G401 (cell line): ENCODE results near the gene ADAM8. TPM values are rescaled to one million over a fixed set of nuclear protein-coding genes. Genes with fewer than 3 reads are reported as not detected.

Experiments
- DNase-seq: peaks from one replicate; pipeline ENCODE4 v3.0.0-alpha.2; 2015; ENCODE audit warnings: low spot score
- in situ Hi-C: cut with HindIII; loops from 2 replicates; pipeline ENCODE4 v1.10.0; 2016; ENCODE audit warnings: low sequenced_read_pairs, mixed read lengths
- total RNA-seq: library from RNA; depleted of rRNA; stranded (reverse); fragments of >200 nt; shearing (Covaris generic); gene quantifications from 2 replicates; pipeline ENCODE4 v1.2.3, GENCODE V29; 2014

ADAM8 gene
- total RNA-seq, 1 experiment from 2014 or later: 0.68 TPM

DNA sequence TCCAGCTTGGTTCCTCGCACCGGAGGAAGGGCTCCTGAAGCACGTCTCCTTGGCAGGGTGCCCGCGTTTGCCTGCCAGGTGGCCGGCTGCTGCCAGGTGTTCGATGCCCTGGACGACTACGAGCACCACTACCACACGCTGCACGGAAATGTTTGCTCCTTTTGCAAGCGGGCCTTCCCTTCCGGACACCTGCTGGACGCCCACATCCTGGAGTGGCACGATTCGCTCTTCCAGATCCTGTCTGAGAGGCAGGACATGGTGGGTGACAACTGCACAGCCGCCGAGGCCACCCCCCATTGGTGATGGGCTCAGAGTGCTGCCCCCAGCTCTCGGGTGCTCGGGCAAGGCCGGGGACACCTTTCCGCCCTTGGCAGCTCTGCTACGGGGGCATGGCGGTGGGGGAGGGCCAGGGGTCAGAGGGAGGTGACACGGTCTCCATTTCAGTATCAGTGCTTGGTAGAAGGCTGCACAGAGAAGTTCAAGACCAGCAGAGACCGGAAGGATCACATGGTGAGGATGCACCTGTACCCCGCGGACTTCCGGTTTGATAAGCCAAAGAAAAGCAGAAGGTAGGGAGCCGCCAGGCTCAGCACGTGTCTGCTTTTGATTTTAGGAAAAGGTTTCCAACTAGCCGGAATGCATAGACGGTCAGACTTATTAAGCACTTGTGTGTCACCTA is 33.2 kb upstream of the ADAM8 start:
- in situ Hi-C loops: no loop called here
- DNase-seq: no peak

DNA sequence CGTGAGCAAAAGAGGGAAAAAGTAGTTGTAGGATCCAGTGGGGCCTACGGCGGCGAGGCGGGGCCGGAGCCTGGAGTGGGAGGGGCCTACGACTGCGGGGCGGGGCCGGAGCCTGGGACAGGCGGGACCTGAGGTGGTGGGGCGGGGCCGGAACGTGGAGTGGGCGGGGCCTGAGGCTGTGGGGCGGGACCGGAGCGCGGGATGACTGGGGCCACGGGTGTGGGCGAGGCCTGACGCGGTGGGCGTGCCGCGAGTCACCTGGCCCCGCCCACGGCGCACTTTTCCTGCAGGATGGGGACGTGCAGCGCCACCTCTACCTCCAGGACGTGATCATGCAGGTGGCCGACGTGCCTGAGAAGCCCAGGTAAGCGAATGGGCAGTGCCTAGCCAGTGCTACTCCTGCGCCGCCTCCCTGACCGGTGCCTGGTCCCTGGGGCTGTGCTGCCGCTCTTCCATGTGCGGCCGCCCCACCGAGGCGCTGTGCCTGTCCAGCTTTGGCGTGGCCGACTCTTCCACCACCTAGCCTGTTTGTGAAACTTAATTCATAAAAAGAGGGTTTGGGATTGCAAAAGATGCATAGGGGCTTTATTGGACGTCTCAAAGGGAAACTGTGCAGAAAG is 32.5 kb upstream of the ADAM8 start:
- DNase-seq: peak; percentile 90
- in situ Hi-C loops: no loop called here

DNA sequence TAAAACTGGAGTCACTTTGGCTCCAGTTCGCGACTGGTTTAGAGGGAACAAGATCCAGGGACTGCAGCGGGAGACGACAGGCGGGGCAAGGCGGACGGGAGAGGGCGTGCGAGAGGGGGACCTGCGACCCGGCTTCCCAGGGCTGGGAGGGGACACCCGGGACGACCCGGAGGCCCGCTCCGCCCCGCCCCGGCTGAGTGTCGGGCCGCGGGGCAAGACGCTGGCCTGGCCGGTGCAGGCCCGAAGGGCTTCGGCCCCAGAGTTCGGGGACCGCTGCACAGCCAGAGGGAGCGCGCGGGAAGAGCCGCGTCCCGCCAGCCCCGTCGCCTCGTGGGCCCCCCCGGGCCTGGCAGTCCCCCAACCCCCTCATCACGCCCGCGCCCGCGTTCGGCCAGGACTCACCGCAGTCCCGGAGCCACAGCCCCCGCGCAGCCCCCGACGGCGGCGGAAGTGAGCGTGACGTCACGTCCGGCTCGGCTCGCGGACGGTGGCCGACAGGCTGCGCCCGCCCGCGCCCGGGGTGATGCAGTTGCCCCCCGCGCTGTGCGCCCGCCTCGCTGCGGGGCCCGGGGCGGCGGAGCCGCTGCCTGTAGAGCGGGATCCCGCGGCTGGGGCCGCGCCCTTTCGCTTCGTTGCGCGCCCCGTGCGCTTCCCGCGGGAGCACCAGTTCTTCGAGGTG is 31.9 kb upstream of the ADAM8 start, which contains the start of the genes TUBGCP2 and ZNF511:
Gene TUBGCP2 (minus strand): TSS at position 452 of the 679 bp plus-strand sequence. CDS start 5,931 bp downstream, outside the sequence.
Gene ZNF511 (plus strand): TSS at position 494 of the 679 bp plus-strand sequence. CDS start 30 bp downstream, at position 524.
- DNase-seq: peak; percentile 72
- in situ Hi-C loops: no loop called here

DNA sequence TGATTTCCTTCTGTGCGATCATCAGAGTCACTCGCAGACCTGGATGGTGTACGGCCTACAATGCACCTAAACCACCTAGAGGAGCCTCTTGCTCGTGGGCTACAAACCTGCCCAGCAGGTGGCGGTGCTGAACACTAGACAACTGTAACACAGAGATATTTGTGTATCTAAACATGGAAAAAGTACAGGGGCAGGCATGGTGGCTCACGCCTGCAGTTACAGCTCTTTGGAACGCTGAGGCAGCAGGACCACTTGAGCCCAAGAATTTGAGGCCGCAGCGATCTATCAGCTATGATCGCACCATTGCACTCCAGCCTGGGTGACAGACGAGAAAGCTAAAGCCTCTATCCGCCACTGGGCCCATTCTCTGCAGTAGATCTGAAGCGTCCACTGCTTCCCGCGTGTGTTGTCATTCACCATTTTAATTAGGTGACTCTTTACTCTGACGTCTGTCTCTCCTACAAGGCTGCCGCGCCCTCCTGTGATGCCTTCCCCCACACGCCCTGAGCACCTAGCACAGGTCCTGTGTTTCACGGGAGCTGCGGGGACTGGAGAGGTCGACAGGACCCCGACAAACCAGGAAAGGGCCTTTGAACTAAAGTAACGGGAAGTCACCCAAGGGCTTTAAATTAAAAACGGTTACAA is 31.2 kb upstream of the ADAM8 start:
- DNase-seq: peak; percentile 70
- in situ Hi-C loops: no loop called here

- in situ Hi-C loops: no loop called here
- no peak for DNase-seq
These were observed 30.3 kb upstream of the ADAM8 start for GRCh38 chr10:133306941-133307379.

GRCh38 chr10:133306097-133306476 is 29.4 kb upstream of the ADAM8 start:
- in situ Hi-C loops: no loop called here
- DNase-seq: no peak

DNA sequence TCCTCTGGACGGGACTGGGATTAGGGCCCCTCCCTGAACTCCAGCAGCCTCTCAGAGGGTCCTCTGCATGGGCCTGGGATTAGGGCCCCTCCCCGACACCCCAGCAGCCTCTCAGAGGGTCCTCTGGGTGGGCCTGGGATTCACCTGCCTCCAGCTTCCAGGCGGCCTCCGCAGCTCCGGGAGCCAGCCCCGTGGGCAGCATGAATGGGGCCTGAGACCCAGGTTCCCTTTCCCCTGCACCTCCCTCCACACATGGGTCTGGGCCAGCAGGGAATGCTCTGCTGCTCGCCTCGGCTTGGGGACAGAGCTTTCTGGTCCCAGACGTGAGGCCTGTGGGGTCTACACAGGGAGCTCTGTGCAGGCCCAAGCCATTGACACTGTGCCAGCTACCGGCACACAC is 26.5 kb upstream of the ADAM8 start:
- in situ Hi-C loops: no loop called here

DNA sequence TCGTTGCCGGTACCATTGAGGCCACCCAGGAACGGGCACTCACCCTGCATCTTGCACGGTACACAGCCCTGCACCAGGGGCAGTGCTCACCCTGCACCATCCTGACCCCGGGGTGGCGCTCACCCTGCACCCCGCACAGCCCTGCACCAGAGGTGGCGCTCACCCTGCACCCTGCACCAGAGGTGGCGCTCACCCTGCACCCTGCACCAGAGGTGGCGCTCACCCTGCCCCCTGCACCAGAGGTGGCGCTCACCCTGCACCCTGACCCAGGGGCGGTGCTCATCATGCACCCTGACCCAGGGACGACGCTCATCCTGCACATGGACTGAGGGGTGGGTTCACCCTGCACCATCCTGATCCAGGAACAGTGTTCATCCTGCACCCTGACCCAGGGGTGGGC is 25.6 kb upstream of the ADAM8 start:
- in situ Hi-C loops: no loop called here
- DNase-seq: no peak

More for the DNA sequence above, 26.5 kb upstream of the ADAM8 start:
- DNase-seq: no peak

DNA sequence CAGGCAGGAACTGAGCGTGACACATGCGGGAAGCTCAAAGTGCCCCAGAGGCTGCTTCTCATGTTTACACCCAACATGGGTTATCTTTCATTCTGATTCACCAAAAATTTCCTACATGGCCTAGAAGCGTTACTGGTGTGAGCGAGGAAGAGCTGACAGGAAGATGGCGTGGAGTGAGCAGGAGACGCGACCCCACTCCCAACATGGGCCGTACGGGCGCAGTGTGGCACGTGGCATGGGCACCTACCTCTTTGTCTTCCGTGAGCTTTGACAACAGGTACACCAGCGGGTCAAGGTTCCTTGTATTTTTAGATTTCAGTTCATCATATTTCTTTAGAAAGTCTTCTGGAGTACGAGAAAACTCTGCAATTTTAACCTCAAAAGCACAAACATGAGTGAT is 23.1 kb upstream of the ADAM8 start:
- in situ Hi-C loops: no loop called here
- no peak for DNase-seq

DNA sequence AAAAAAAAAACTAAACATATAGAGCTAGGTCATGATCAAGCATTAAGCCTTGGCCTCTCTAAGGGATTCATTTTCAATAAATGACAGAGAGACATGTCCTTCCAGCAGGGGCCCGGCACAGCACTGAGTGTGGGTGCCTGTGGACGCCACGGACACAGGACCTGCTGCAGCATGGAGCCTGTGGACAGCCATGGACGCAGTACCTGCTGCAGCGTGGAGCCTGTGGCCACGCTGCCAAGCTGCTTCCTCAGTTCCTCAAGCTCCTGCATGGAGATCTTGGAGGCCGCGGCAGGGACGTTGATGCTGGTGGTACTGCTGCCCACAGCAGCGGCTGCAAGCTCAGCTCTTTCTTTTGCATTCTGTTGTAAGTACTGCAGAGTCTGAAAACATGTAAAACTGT is 22.6 kb upstream of the ADAM8 start:
- in situ Hi-C loops: no loop called here
- no peak for DNase-seq

- DNase-seq: no peak
- in situ Hi-C loops: no loop called here
These were observed 21.8 kb upstream of the ADAM8 start for GRCh38 chr10:133298466-133298865.

GRCh38 chr10:133297504-133297903 is 20.8 kb upstream of the ADAM8 start:
- no peak for DNase-seq
- in situ Hi-C loops: no loop called here

DNA sequence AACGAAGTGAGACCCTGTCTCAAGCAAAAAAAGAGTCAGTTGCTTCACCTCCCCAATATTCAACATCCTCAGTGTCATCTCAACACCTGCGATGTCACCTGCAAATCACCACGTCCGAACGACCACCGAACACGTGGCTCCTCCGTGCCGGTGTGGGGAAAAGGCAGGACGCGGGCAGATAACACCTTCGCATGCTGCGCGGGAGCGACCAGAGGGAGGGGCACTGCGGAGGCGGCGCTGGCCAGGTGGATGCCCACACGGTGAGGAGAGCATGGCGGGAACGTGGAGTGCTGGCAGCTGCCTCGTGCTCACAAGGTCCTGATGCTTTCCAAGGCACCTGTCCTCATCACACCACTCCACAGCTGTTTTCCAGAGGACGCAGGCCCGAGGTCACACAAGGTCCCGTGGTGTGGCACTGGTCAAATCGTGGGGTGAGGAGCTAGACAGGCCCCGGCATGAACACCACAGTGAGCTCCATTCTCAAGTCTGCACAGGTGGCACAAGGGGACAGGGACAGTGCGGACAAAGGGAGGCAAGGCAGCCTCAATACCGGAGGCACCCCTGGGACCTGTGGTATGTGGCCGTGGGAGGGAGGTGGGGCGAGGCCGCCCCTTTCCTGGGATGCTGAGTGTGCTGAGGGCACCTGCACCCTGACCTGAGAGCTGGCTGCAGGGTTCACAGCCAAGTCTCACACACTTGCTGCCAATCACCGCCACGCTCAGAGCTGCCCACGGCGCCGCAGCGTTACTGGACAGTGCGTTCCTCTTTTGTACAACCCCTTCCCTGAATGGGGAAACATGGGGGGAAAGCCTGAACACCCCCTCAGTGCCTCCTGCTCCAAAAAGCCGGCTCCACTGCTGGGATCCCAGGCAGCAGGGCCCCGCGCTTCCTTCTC is 19.0 kb upstream of the ADAM8 start:
- DNase-seq: no peak
- in situ Hi-C loops: no loop called here

- in situ Hi-C loops: no loop called here
- DNase-seq: no peak
These were observed 17.5 kb upstream of the ADAM8 start for GRCh38 chr10:133294189-133294588.

- in situ Hi-C loops: no loop called here
These were observed 17.1 kb upstream of the ADAM8 start for GRCh38 chr10:133293810-133294119.

GRCh38 chr10:133292919-133293809 is 16.5 kb upstream of the ADAM8 start:
- in situ Hi-C loops: no loop called here
- no peak for DNase-seq

More at GRCh38 chr10:133293810-133294119, 17.1 kb upstream of the ADAM8 start:
- DNase-seq: no peak

- DNase-seq: no peak
- in situ Hi-C loops: no loop called here
These were observed 13.1 kb upstream of the ADAM8 start for GRCh38 chr10:133289761-133290160.
